Breast epithelium (tissue), 4 donors: ENCODE data around the gene BAIAP3. TPM values are rescaled to one million over a fixed set of nuclear protein-coding genes. Genes with fewer than 3 reads are reported as not detected.

Experiments
- DNase-seq, 2 donors: peaks; one replicate each; pipeline ENCODE4 v3.0.0-alpha.2; 2019; ENCODE audit warnings: low spot score in 2 of 2
- H3K27ac ChIP-seq, 2 donors: fragments of 200-600 bp; sonication (generic) in 1 of 2; one replicate each; pipeline ENCODE4 v1.5.1; 2016 to 2019; ENCODE audit warnings: mild to moderate bottlenecking in 1 of 2
- H3K27me3 ChIP-seq, 2 donors: fragments of 200-600 bp; sonication (generic) in 1 of 2; one replicate each; pipeline versions ENCODE4 v1.5.1 to v1.6.0; 2017 to 2019; ENCODE audit warnings: control low read depth in 1 of 2, mild to moderate bottlenecking in 1 of 2
- H3K36me3 ChIP-seq: fragments of 200-600 bp; one replicate; pipeline ENCODE4 v1.5.1; 2019
- H3K4me1 ChIP-seq, 2 donors: fragments of 200-600 bp; sonication (generic); one replicate each; pipeline ENCODE4 v1.5.1; 2016 to 2019; ENCODE audit warnings: control low read depth in 1 of 2
- H3K4me3 ChIP-seq, 3 donors: fragments of 200-600 bp; sonication (generic); 1 replicate in 2 of 3; 2 replicates in 1 of 3; pipeline ENCODE4 v1.5.1; 2016 to 2019; ENCODE audit warnings: mild to moderate bottlenecking in 3 of 3, moderate library complexity in 2 of 3
- H3K9me3 ChIP-seq, 2 donors: fragments of 200-600 bp; sonication (generic) in 1 of 2; one replicate each; pipeline ENCODE4 v1.5.1; 2016 to 2019; ENCODE audit warnings: control low read depth in 1 of 2
- CTCF ChIP-seq, 3 donors: fragments of 450-650 bp; IDR thresholded peaks; one replicate each; pipeline ENCODE4 v1.5.1; 2016 to 2017; ENCODE audit warnings: antibody characterized with exemption in 3 of 3, mild to moderate bottlenecking in 3 of 3, moderate library complexity in 3 of 3
- POLR2A ChIP-seq: fragments of 450-650 bp; IDR thresholded peaks from one replicate; pipeline ENCODE4 v1.6.1; 2016; ENCODE audit warnings: antibody characterized with exemption, mild to moderate bottlenecking, moderate library complexity
- POLR2AphosphoS5 ChIP-seq, 3 donors: sonication (generic); formaldehyde crosslinking; IDR thresholded peaks; one replicate each; pipeline ENCODE4 v1.6.1; 2017; ENCODE audit warnings: antibody characterized with exemption in 3 of 3
- intact Hi-C: fragments of 100-400 bp; cut with DNase I; formaldehyde crosslinking; loops from one replicate; pipeline ENCODE4 v1.15.1; 2023; ENCODE audit warnings: low total_unique reads
- total RNA-seq, 3 donors: library from RNA; depleted of rRNA; stranded (reverse); fragments of >200 nt; gene quantifications; one replicate each; pipeline ENCODE4 v1.1.0, GENCODE V29; 2016

BAIAP3 gene
- total RNA-seq, 3 donors from 2014 or later = 2.7 to 8.2 (median 7.3) TPM

- Histone ChIP-seq H3K4me1 (peaks cover 18% of the 10 kb centered on the region in 2 donors), H3K4me3 (peak overlapping the region; percentile 75 to 88 (median 78)), H3K27me3 (no peaks in the 10 kb centered on the region), H3K27ac (peak overlapping the region; percentile 27 to 48), H3K9me3 (no peaks in the 10 kb centered on the region), H3K36me3 (no peaks in the 10 kb centered on the region)
- no peak for TF ChIP-seq POLR2AphosphoS5 (IDR thresholded peaks at IDR 0.05)
- TF ChIP-seq POLR2A = no peak
- TF ChIP-seq CTCF (IDR thresholded peaks at IDR 0.05) = no peak
- intact Hi-C loops = loop anchor here (10.0 kb wide), 1 partner anchor 104 kb away; the partner anchor contains the start of gene UNKL
- no peak for DNase-seq
Measured at GRCh38 chr16:1311212-1311737, 22.2 kb upstream of the BAIAP3 start.

- Histone ChIP-seq H3K4me3 (peak overlapping the region; percentile 75 to 88 (median 78)), H3K27me3 (no peaks in the 10 kb centered on the region), H3K9me3 (no peaks in the 10 kb centered on the region), H3K27ac (peak overlapping the region; percentile 27 to 48), H3K36me3 (no peaks in the 10 kb centered on the region), H3K4me1 (peaks cover 18% of the 10 kb centered on the region in 2 donors)
- no peak for TF ChIP-seq POLR2A
- no peak for TF ChIP-seq POLR2AphosphoS5 (IDR thresholded peaks at IDR 0.05)
- no peak for TF ChIP-seq CTCF (IDR thresholded peaks at IDR 0.05)
- intact Hi-C loops = loop anchor here (10.0 kb wide), 1 partner anchor 103 kb away; the partner anchor contains the start of gene UNKL
- DNase-seq = no peak
Measured at GRCh38 chr16:1311738-1312466, 21.5 kb upstream of the BAIAP3 start.

GRCh38 chr16:1312467-1312816 lies 21.0 kb upstream of the BAIAP3 start:
- no peak for TF ChIP-seq POLR2AphosphoS5 (IDR thresholded peaks at IDR 0.05)
- TF ChIP-seq POLR2A = no peak
- H3K4me1 ChIP-seq = peaks cover 18% of the 10 kb centered on the region in 2 donors
- no peaks in the 10 kb centered on the region for H3K27me3 ChIP-seq
- H3K4me3 ChIP-seq = peak overlapping the region; percentile 75 to 88 (median 78)
- no peaks in the 10 kb centered on the region for H3K9me3 ChIP-seq
- no peak overlapping the region for H3K27ac ChIP-seq
- no peak for DNase-seq
- no peaks in the 10 kb centered on the region for H3K36me3 ChIP-seq
- intact Hi-C loops = loop anchor here (10.0 kb wide), 1 partner anchor 102 kb away; the partner anchor contains the start of gene UNKL

- H3K4me3 ChIP-seq = peak overlapping the region in 1 of 3 donors; percentile 75
- intact Hi-C loops = loop anchor here (10.0 kb wide), 1 partner anchor 102 kb away; the partner anchor contains the start of gene UNKL
- H3K36me3 ChIP-seq = peaks cover 1% of the 10 kb centered on the region
- H3K4me1 ChIP-seq = peaks cover 18% of the 10 kb centered on the region in 2 donors
- no peak overlapping the region for H3K27ac ChIP-seq
- H3K9me3 ChIP-seq = no peaks in the 10 kb centered on the region
- H3K27me3 ChIP-seq = no peaks in the 10 kb centered on the region
- TF ChIP-seq POLR2AphosphoS5 (IDR thresholded peaks at IDR 0.05) = no peak
- no peak for TF ChIP-seq POLR2A
- TF ChIP-seq CTCF (IDR thresholded peaks at IDR 0.05) = no peak
- DNase-seq = no peak
Measured at GRCh38 chr16:1312903-1313302, 20.5 kb upstream of the BAIAP3 start.

- intact Hi-C loops = loop anchor here (10.0 kb wide), 1 partner anchor 101 kb away; the partner anchor contains the start of gene UNKL
- Histone ChIP-seq H3K36me3 (peaks cover 6% of the 10 kb centered on the region), H3K27ac (no peak overlapping the region), H3K4me1 (peaks cover 18% of the 10 kb centered on the region in 2 donors), H3K27me3 (no peaks in the 10 kb centered on the region), H3K9me3 (no peaks in the 10 kb centered on the region), H3K4me3 (no peak overlapping the region)
- TF ChIP-seq POLR2AphosphoS5 (IDR thresholded peaks at IDR 0.05) (no peak), CTCF (IDR thresholded peaks at IDR 0.05) (no peak), POLR2A (no peak)
- DNase-seq = no peak
Measured at GRCh38 chr16:1313721-1314369, 19.6 kb upstream of the BAIAP3 start.
